Stimulated activated CD4-positive, alpha-beta T cell treated with anti-CD3 and anti-CD28 coated beads, Interleukin-4, amount 100 ng/mL, for 24 hours (primary cell): ENCODE measurements around the gene KRTAP17-1.
"Not testable (repeated sequence)": the region's sequence is repeated elsewhere in the genome, so short reads cannot be mapped to it uniquely, and the experiment has no call there.

ENCODE experiments used
- DNase-seq: peaks from one replicate; pipeline ENCODE4 v3.0.0-alpha.2; 2020

The KRTAP17-1 gene

GRCh38 chr17:41301916-41302901 is 13.3 kb downstream of the KRTAP17-1 start, which contains the start of gene KRTAP29-1:
KRTAP29-1 (minus strand) TSS chr17:41302851; CDS start chr17:41302851, 0 bp downstream.
- no peak for DNase-seq

- DNase-seq: no peak
Observed at GRCh38 chr17:41301204-41301790, 14.2 kb downstream of the KRTAP17-1 start.

DNA sequence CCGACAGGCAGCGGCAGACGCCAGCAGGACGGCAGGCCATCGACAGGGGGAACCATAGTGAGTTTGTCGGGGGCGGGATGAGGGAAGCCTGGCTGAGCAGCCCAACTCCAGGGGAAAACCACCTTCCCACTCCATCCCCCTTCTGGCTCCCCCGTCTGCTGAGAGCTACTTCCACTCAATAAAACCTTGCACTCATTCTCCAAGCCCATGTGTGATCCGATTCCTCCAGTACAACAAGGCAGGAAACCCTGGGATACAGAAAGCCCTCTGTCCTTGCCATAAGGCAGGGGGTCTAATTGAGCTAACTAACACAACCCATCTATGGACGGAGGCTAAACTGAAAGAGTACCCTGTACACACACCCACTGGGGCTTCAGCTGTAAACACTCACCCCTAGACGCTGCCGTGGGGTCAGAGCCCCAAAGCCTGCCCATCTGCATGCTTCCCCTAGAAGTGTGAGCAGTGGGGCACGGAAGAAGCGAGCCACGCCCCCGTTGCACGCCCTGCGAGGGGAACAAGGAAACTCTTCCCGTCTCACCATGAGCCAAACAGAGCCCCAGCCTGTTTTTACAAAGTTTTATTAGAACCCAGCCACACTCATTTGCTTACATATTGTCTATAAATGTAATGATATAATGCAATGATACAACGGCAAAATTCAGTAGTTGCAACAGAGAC is 16.9 kb downstream of the KRTAP17-1 start:
- no peak for DNase-seq

- DNase-seq: no peak
Observed at GRCh38 chr17:41296846-41297245, 18.7 kb downstream of the KRTAP17-1 start.

DNA sequence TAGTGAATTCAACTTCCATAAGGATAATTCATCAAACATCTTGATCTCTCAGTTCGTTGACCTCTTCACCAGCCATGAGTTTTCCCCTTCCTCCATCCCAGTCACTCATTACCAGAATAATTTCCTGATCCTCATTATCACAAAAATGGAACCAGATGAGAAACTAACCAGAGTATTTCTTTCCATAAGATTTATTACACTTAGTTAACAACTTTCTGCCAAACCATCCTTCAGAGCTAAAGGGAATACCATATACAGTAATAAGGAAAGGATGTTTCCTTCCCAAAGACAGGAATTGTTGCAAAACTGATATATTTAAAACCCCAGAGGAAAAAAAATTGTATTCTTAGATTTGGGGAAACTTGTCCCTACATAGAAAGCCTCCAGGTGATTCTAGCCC is 21.5 kb downstream of the KRTAP17-1 start:
- no peak for DNase-seq

- no peak for DNase-seq
Observed at GRCh38 chr17:41287050-41287449, 28.5 kb downstream of the KRTAP17-1 start.

- DNase-seq: no peak
Observed at GRCh38 chr17:41284546-41284945, 31.0 kb downstream of the KRTAP17-1 start.

DNA sequence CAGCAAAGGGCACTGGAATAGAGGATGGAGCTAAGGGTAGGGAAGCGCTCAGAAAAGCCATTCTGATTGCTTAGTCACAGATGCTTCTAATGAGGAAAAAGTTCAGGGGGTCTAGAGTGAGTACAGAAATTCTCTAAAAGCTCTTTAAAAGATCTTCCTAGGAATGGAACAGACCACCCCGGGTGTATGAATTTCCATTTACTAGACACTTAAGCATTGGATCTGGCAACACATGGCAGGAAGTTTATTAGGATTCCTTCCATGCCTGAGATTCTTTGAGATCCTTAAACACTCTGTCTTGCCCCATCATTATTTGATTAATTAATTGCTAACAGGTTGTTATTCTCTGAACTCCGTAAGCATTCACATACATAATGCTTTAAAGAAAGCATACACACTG is 31.5 kb downstream of the KRTAP17-1 start:
- no peak for DNase-seq

DNA sequence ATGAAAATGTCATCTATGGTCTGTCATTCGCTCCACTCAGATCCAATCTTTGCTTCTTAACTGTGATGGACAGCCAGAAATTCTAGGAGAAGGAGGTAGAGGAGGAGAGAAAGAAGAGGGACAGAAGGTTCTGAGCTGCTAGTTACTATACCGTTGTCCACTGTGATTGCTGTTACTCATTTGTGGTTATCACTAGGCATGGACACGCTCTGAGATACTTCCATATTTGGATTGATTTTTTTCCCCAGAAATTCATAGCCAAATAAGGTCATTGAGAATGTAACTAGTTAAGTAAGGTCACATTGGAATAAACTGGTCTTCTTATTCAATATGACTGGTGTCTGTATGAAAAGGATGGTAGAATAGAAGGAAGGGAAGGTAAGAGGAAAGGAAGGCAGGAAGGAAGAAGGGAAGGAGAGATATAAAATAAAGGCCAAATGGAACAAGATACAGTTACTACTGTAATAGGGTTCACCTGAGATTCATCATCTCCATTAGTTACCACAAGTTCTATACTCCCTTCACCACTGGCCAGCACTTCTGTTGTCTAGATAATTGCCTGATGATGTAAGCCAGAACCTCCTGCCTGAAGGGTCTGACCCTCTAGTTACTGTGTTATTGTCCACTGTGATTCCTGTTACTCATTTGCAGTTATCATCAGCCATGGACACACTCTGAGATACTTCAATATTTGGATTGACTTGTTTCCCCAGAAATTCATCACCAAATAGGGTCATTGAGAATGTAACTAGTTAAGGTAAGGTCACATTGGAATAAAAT is 37.1 kb downstream of the KRTAP17-1 start:
- no peak for DNase-seq

DNA sequence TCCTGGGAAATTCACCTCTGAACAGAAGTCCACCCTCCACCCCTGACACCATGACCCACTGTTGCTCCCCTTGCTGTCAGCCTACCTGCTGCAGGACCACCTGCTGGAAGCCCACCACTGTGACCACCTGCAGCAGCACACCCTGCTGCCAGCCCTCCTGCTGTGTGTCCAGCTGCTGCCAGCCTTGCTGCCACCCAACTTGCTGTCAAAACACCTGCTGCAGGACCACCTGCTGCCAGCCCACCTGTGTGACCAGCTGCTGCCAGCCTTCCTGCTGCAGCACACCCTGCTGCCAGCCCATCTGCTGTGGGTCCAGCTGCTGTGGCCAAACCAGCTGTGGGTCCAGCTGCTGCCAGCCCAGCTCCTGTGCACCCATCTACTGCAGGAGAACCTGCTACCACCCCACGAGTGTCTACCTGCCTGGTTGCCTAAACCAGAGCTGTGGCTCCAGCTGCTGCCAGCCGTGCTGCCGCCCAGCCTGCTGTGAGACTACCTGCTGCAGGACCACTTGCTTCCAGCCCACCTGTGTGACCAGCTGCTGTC is 39.8 kb downstream of the KRTAP17-1 start, which contains the start of gene KRTAP9-7:
Gene KRTAP9-7 (plus strand): TSS at position 51 of the 543 bp plus-strand sequence. CDS start 0 bp downstream, at position 51.
- not testable (repeated sequence) for DNase-seq

GRCh38 chr17:41271858-41272257 is 43.7 kb downstream of the KRTAP17-1 start:
- no peak for DNase-seq

- not testable (repeated sequence) for DNase-seq
Observed at GRCh38 chr17:41271323-41271722, 44.2 kb downstream of the KRTAP17-1 start.

DNA sequence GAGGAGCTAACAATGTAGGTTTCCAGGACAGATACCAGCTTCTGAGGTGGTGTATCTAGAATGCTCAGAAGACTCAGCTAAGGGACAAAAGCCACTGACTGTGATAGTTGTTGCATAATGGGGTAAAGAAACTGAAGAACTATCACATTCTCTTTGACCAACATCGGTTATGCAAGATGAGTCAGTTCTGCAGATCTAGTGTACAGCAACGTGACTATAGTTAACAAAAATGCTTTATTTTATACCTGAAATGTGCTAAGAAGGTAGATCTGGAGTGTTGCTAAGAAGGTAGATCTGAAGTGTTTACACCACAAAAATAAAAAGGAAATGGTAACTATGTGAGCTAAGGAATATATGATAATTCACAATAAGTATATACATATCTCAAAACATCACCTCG is 47.8 kb downstream of the KRTAP17-1 start:
- no peak for DNase-seq

DNA sequence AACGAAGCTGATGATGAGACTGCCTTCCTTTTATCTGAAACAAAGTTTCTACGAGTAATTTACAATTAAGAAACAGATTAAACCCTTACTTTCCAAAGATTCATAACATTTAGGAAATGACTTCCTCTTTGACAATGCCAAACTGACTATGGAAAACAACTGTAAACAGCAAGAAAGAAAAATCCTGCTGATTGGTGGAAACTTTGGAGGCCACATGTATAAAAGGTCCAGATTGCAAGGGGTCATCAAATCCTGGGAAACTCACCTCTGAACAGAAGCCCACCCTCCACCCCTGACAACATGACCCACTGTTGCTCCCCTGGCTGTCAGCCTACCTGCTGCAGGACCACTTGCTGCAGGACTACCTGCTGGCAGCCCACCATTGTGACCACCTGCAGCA is 50.4 kb downstream of the KRTAP17-1 start, which contains the start of gene KRTAP9-6:
Gene KRTAP9-6 (plus strand): TSS at position 301 of the 400 bp plus-strand sequence. CDS start 0 bp downstream, at position 301.
- no peak for DNase-seq
